COLO668 (cell line): ENCODE data around the gene PEX5.
A peak's percentile ranks its signal among the peaks of the same experiment; 100 is the strongest.
"Not testable (repeated sequence)": the region's sequence is repeated elsewhere in the genome, so short reads cannot be mapped to it uniquely, and the experiment has no call there.

Source experiments
- DNase-seq: peaks from one replicate; lab custom pipeline; 2025; ENCODE audit not compliant: unreplicated experiment; lab: John Stamatoyannopoulos, UW

The PEX5 gene

GRCh38 chr12:7210642-7211151 lies 21.2 kb downstream of the PEX5 start:
- DNase-seq, result no peak

GRCh38 chr12:7212678-7213077 lies 23.2 kb downstream of the PEX5 start:
- no peak for DNase-seq

GRCh38 chr12:7213745-7214144 lies 24.3 kb downstream of the PEX5 start:
- DNase-seq, result not testable (repeated sequence)

- DNase-seq, result no peak
These were observed 28.1 kb downstream of the PEX5 start for GRCh38 chr12:7217475-7218069.

GRCh38 chr12:7219599-7220243 lies 30.2 kb downstream of the PEX5 start:
- DNase-seq, result peak; percentile 35

GRCh38 chr12:7221486-7221885 lies 32.0 kb downstream of the PEX5 start:
- DNase-seq, result no peak

- DNase-seq, result no peak
These were observed 40.3 kb downstream of the PEX5 start for GRCh38 chr12:7229741-7230140.

- DNase-seq, result no peak
These were observed 52.0 kb downstream of the PEX5 start for GRCh38 chr12:7241404-7242005.

GRCh38 chr12:7242176-7243101 lies 53.0 kb downstream of the PEX5 start:
- no peak for DNase-seq

- DNase-seq, result not testable (repeated sequence)
These were observed 62.0 kb downstream of the PEX5 start for GRCh38 chr12:7251328-7251996.

GRCh38 chr12:7259060-7259459 lies 69.6 kb downstream of the PEX5 start:
- DNase-seq, result no peak
